HG03159 (cell line): ENCODE results near the gene DLGAP5.

Source experiments
- ATAC-seq: cut with Tn5 transposase; IDR thresholded peaks from one replicate; pipeline ENCODE4 v1.9.1; 2021; ENCODE audit warnings: mild to moderate bottlenecking, moderate library complexity; ENCODE audit not compliant: unreplicated experiment

DLGAP5 gene

DNA sequence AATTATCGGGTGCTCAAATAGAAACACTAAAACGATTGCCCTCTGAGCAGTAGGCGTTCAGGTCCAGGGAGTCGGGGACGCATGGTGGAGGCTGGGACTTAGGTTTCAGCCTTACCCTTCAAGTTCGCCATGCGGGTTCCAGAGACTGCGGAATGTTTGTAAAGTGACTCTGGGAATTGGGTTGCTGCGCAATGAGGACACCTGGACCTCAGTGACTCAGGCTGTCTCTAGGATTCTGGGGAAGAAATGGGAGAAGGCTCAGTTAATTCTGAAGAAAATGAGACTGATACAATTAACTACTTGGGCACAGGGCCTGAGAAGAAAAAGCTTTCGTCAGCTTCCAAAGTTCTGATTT, 61.2 kb downstream of the DLGAP5 start:
- ATAC-seq: no peak

DNA sequence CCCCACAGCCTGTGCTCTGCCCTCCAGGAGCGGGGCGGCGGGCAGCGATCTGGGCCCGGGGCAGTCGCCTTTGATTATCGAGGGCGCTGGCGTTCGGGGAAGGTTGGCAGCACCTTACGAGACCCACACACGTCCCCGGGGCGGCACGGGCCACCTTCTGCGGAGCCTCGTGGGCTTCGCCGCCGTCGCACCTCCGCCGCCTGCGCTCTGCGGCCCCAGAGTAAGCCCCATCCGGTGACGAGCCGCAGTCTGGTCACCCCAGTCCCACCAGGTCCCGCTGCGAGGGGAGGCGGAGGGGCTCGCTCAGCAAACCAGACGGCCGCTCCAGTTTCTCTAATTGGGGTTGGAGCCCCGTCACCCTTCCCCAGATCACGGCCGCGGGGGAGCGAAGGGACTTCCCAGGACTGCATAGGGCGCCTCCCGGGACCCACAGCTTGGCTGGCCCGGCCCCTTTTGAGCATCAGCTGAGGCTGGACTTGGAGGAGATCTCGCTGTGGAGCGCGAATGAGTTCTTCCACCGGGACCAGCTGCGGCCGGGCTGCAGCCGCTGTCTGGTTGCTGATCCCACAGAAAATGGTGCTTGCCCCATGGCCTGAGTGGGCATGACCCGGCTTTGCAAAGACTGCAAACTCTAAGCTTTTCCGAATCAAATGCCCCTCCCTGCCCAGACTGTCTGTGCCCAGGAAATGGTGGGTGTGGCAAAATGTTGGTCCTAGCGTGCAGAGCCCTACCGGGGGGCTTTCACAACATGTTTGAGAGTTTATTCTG, 61.8 kb downstream of the DLGAP5 start:
- ATAC-seq: peak; percentile 56

DNA sequence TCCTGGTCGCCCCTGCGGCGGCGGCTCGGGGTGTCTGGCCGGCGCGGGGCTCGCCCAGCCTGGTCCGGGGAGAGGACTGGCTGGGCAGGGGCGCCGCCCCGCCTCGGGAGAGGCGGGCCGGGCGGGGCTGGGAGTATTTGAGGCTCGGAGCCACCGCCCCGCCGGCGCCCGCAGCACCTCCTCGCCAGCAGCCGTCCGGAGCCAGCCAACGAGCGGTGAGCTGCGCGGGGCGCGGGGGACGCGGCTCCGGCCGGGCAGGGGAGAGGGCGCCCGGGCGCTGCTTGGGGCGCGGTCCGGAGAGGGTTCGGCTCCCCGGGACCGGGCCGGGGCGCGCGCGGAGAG, 62.3 kb downstream of the DLGAP5 start, which contains the start of gene LGALS3:
LGALS3 (plus strand) TSS at position 167 of the 342 bp plus-strand sequence. CDS start 8,122 bp downstream, outside the sequence.
- peak; percentile 57 for ATAC-seq

DNA sequence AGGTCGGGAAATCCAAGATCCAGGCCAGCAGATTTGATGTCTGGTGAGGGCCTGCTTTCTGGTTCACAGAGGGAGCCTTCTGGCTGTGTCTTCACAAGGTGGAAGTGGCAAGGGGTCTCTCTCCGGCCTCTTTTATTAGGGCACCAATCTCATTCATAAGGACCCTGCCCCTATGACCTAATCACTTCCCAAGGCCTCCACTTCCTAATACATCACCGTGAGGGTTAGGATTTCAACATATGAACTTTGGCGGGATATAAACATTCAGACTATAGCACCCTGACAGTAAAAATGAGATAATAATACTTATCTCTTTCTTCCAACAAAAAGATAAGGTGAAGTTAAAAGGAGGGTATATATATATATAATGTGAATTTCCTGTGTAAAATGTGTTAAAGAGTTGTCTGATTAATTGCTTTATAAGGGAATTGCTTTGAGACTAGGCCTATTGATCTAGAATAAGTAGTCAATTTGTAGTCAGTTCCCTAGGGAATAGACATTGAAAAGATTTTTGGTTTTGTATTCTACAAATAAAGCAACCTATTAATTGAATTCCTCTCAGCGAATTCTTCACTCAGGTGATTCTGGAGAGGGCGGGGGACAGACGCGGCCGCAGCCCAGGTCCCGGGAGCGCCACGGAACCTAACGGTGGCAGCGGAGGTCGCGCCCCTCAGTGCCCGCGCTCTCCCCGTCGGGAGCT, 62.8 kb downstream of the DLGAP5 start:
- ATAC-seq: no peak

DNA sequence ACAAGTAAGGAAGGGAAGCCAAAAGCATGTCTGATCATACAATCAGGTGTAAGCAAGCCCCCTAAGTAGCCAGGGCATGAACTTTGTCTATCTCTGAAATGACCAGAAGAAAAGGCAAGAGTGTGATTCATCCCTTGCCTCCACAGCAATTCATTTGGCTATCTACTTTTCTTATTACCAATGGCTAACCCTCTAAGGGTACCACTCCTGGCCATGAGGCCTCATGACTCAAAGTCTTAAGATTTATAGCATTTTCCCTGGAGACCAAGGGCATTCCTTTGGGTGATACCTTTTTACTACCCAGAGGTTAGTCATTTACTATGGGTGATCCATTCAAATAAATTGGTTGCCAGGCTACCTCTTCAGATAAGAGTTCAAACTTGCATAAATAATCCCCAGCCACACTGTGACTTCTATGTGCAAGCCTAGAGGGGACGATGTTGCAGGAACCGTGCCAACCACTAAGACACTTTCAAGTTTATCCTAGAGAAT, 63.9 kb downstream of the DLGAP5 start:
- no peak for ATAC-seq

DNA sequence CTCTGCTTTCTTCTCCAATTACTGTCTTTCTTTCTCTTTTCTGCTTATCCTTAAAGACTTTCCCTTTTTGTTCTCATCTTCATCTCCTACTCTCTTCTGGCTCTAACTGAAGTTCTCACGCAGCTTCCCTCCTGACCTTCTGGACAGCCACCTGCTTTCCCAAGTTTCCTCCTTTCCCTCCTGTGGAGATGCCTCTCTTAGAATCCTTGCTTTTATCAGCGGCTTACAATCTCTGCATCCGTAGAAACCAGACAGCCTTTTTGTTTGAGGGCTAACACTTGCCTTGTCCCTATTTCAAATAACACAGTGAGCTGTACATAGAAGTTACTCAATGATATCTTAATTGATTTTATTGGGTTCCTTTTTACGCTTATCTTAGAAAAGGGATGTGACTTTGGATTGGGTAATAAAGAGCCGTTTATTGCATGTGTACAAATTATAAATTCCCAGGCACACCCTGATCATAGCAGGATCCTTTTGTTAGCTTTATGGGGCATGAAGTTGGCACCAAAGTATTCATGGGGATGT, 64.4 kb downstream of the DLGAP5 start:
- no peak for ATAC-seq

DNA sequence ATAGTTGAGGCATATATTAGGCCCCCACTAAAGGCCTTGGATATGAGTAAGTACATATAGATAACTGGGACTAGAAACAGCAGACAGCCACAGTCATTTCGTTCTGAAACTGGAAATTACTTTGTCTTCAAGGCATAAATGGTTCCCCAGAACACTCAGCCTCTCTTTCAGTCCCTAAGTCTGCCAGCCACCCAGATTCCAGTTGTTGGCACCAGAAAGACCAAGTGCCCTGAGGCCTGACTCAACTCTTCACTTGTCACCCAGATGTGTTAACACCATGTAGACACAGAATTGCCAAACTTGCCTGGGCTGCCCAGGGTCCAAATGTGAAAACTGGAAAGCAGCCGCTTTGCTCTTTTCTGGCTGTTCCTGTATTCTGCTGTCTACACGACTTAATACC, 65.4 kb downstream of the DLGAP5 start:
- no peak for ATAC-seq

DNA sequence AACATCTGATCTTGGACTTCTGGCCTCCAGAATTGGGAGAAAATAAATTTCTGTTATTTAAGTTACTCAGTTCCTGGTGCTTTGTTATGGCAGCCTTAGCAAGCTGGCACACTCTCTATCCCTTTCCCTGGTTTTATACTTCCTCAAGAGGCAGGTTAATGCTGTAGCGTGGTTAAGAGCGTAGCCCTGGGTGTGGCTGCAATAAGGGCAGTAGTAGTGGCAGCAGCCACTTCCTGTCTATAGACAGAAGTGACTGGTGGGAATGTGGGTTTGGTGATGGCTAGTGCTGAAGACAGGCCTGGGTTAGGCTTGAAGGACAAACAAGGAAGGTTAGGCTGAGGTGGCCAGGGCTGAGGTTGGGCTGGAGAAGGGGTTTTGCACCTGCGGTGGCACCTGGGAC, 66.0 kb downstream of the DLGAP5 start:
- ATAC-seq: no peak

DNA sequence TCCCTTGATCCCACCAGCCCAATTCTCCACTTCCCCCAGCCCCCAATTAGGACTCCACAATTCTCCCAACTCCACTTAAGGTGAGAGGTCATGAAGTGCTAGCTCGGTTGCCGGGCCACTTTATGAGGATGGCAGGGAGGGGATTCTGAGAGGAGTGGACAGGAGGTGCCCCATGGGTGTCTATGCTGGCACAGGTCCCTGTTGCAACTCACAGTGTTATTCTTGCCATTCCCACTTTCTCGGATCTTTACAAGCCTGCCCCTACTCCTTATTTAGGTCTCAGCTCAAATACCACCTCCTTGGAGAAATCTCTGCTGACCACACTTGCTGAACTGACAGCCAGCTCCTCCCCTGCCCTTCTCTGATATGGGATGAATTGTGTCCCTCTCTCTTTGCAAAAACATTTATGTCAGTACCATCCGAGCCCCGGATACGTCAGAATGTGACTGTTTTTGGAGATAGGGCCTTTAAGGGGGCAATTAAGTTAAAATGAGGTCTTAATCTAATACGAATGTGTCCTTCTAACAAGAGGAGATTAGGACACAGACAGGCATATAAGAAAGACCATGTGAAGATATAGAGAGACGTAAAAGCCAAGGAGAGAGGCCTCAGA, 66.5 kb downstream of the DLGAP5 start:
- ATAC-seq: no peak

DNA sequence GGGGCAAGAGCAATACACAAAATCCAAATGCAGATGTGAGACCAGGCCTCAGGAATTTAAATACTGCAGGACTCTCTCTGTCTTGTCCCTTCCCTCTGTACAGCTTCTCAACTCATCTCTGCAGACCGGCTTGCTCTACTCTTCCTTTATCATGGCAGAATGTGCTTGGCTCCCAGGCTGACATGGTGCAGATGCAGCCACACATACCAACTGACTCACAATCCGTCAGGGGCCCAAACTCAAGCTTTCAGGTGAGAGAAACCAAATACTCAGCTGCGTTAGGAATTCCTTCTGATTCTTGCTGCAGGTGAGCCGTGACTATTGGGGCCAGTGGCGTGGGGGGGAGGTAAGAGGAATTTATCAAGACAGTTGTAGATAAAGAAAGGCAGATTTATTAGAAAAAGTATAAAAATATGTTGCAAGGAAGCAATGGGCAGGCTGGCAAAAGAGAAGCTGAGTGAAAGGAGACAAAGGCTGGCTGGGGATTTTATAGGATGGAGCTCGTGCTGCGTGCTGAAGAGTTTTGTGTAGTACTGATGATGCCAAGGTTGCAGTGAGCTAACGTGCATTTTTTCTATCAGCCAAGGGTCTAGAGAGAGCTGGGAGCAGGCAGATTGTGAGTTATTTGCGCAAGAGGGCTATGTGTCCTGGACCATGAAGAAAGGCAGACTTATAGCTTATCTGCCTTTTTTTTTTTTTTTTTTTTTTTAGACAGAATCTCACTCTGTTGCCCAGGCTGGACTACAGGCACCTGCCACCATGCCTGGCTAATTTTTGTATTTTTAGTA, 67.3 kb downstream of the DLGAP5 start:
- ATAC-seq: no peak

DNA sequence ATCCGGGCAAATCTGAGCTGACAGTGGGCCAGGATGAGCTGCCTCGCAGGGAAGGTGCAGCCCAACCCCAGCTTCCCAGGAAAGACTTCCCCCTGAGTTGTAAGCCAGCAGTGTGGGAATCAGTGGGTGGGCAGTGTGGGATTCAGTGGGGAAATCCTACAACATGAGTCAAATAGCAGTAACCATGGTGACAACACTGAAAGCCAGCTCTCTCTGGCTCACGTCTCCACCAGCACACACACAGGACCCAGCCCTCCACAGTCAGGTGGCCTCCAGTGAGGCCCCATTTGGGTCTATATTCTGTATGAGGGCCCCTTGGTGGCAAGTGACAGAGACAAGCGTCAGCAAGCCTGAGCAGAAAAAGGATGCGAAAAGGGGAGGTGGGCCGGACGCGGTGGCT, 68.3 kb downstream of the DLGAP5 start:
- ATAC-seq: no peak

DNA sequence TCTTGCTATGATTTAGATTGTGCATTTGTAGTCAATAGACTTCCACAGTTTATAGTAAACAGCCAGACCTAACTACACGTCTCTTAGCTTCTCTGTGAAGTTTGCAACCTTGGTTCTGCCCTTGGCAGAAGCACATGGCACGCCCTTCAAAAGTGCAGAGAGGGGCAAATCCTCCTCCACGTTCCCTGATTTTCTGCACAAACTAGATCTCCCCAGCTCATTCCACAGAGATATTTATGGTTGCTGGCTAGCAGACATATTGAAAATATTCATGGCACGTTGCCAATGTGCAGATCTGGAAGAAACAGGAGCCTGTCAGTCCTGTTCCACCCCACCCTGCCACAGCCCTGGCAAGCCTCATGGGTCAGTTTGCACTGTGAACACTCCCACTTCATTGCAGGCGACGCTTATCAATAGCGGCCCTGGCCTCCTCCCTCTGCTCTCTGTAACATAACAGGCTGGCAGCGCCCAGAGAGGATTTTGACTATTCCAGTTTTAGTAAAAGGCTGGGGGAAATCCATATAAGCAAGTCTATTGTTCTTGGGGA, 68.9 kb downstream of the DLGAP5 start:
- no peak for ATAC-seq

DNA sequence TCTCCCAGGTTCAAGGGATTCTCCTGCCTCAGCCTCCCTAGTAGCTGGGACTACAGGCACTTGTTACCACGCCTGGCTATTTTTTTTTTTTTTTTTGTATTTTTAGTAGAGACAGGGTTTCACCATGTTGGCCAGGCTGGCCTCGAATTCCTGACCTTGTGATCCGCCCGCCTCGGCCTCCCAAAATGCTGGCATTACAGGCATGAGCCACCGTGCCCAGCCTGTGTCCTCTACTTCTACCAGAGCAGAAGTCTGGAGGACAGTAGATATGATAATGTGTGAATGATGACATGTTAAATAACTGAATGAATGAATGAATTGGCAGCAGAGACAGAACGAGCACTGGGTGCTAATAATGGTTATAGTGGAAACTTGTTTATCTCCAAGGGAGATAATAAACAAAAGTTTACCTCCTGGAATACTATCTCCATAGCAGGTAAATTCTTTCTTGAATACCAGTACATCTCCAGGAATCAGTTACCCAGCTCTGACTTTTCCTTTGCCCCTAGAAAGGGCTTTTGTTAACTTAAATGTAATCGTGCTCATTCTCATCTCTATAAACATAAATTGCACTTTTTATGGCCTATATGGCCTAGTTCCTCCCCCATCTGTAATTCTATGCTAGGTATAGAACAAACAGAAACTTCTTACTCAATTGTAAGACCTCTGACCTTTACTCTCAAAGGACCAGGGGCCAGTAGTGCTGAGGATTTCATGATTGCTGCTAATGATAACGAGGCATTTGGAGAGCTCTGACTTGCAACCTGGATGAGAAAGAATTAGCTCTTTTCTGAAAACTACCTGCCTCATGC, 69.6 kb downstream of the DLGAP5 start:
- ATAC-seq: no peak

DNA sequence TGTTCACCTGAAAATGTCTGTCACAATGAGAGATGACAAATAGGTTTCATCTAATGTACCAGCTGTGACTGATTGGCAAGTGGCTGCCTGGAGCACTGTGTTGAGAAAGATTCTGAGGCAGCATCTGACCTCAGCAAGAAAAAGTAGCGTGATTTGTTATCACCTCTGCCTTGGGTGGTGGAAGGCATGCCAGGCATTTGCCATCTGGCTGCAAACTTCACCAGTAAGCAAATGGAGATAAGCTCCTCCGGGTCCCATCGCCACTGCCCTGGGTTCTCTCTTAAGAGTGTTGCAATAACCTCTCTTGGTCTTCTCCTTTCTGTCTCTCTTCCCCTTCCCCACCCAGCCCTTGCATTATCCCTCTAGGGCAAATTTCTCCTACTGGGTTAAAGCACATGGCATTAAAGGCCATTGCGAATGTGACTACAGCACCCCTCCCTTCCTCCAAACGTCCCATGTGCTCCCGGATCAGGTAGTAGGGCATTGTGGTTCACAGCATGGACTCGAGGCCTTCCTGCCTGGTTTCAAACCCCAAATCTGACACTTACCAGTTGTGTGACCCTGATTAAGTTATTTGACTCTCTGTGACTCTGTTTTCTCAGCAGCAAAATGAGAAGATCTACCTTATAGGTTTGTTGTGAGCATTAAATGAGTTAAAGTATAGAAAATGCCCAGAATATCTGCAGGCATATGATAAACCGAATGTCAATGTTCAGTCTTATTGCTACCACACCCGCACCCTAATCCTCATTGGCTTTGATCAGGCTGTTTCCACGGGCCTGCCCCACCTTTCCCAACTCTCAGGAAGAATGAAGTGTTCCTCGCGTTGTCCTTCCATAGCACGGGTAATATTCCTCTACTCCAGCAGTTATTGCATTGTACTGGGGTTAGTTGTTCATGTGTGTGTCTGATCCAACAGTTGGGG, 70.6 kb downstream of the DLGAP5 start:
- ATAC-seq: no peak

DNA sequence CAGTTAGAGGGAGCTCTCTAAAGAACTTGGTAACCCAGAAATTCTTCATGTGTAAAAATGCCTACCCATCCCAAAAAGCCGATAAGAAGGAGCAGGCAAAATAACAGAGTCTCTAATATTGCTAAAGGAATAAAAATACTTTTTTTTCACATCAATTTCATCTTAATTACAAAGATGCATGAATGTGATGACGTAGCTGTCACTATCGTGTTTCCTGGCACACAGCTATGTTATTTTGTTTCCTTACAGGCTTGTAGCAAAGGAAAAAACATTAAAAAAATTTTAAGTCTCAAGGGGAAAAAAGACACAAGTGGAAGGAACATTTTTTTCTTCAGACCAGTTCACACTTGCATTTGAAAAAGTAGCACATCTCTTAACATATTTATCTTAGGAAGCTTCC, 72.6 kb downstream of the DLGAP5 start:
- ATAC-seq: no peak

DNA sequence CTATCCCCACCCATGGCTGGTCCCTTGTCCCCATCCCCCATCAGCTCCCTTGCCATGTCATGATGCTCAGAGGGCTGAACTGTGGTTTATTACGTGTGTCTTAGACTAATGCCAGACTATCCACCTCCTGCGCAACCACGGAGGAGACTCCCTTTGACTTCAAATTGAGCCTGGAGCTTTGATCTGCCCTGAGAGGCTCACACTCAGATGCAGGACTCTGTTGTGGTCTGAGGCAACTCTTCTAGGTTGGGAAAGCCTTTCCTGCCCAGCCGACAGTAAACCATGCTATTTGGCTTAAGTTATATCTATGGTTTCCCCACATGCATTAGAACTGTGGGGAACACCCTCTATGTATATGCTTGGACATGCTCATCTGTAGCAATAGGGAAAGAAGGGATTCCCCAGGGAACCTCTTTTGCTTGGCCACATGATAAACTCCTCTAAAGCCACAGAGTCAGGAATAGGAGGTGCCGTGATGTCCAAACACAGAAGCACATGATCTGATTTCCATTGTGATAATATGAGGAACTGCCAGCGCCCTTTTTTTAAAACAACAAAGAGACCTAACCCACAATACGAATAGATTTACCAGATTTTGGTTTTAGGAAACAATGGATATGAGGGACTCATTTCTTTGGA, 73.5 kb downstream of the DLGAP5 start:
- ATAC-seq: no peak

DNA sequence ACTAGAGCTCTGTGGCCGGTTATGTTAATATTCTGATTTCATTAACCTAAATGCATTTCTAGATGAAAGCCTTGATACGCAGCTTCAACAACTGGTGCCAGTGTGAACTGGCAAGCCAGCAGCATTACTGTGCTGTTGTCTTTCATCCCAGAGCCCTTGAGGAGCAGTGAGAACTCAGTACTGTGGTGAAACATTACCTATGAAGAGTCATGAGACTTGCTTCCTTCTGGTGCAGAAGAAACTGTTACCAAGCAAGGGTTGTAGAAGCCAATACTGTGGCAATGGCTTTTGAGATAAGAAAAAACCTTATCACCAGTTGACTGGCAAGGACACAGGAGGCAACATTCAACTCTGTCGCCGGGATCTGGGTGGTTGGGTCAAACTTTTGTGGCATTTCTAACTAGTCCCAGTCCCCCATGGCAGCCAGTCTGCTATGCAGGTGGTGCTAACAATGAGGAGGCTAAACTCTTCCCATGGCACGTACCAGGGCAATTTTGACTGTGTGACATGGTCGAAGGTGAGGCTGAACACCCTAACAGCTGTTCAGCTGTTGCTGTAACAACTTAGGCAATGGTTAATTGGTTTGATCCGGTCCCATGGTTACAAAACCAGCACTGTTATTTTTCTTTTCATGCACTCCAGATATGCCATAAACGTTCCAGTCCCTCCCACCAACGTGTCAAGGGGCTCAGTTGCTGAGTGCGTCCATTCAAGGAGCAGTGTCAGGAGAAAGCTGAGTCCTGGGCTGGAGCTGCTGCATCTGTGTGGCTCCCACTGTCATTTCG, 74.9 kb downstream of the DLGAP5 start:
- ATAC-seq: no peak

DNA sequence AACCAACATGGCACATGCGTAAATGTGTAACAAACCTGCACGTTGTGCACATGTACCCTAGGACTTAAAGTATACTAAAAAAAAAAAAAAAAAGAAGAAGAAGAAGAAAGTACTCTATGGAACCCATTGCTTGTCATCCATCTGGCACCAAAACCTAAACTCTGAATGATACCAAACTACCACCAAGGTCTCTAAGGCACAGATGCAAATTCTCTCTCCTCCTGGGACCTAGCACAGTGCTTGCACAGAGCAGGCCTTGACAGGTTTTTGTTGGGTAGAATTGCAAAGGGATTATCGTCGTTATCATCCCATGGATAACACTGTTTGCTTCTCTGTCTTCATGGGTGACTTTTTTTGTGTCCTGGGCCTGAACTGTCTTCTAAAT, 75.5 kb downstream of the DLGAP5 start:
- no peak for ATAC-seq
